Liver (tissue), 9 donors: ENCODE measurements around the gene SHISA4. TPM values are rescaled to one million over a fixed set of nuclear protein-coding genes. Genes with fewer than 3 reads are reported as not detected.

Source experiments
- DNase-seq: peaks from one replicate; pipeline ENCODE4 v3.0.0-alpha.2; 2017; ENCODE audit warnings: low spot score
- H3K27ac ChIP-seq, 2 donors: one replicate each; pipeline ENCODE4 v1.7.0; 2013; ENCODE audit warnings: inconsistent platforms in 2 of 2, low read length in 2 of 2, control low read depth in 1 of 2, low read depth in 1 of 2, mild to moderate bottlenecking in 1 of 2
- H3K27me3 ChIP-seq, 4 donors: one replicate each; pipeline versions ENCODE4 v1.6.1 to v1.7.0; 2013; ENCODE audit warnings: low read length in 3 of 4, inconsistent platforms in 1 of 4, mild to moderate bottlenecking in 1 of 4, moderate library complexity in 1 of 4; ENCODE audit not compliant: control insufficient read depth in 4 of 4, insufficient read depth in 4 of 4
- H3K36me3 ChIP-seq, 4 donors: one replicate each; pipeline versions ENCODE4 v1.6.1 to v1.7.0; 2013; ENCODE audit warnings: low read length in 3 of 4, mild to moderate bottlenecking in 3 of 4, low read depth in 1 of 4, moderate library complexity in 1 of 4; ENCODE audit not compliant: control insufficient read depth in 4 of 4, insufficient read depth in 3 of 4
- H3K4me1 ChIP-seq, 4 donors: one replicate each; pipeline versions ENCODE4 v1.6.1 to v1.7.0; 2013; ENCODE audit warnings: low read length in 3 of 4, mild to moderate bottlenecking in 3 of 4, moderate library complexity in 1 of 4; ENCODE audit not compliant: control insufficient read depth in 4 of 4, insufficient read depth in 4 of 4
- H3K4me3 ChIP-seq, 3 donors: one replicate each; pipeline versions ENCODE4 v1.6.1 to v1.7.0; 2013; ENCODE audit warnings: low read length in 3 of 3, control low read depth in 1 of 3, low read depth in 1 of 3, mild to moderate bottlenecking in 1 of 3
- H3K9ac ChIP-seq, 2 donors: one replicate each; pipeline ENCODE4 v1.7.0; 2013; ENCODE audit warnings: low read length in 2 of 2, mild to moderate bottlenecking in 2 of 2, moderate library complexity in 2 of 2, control low read depth in 1 of 2, low read depth in 1 of 2
- H3K9me3 ChIP-seq, 4 donors: one replicate each; pipeline versions ENCODE4 v1.6.1 to v1.7.0; 2013; ENCODE audit warnings: low read length in 3 of 4; ENCODE audit not compliant: control insufficient read depth in 4 of 4
- EGR1 ChIP-seq, 2 donors: IDR thresholded peaks; 2 replicates each; pipeline ENCODE4 v1.6.1; 2016 to 2018; ENCODE audit warnings: antibody characterized with exemption in 2 of 2, low read depth in 2 of 2
- FOXA1 ChIP-seq: IDR thresholded peaks from 2 replicates; pipeline ENCODE4 v1.6.1; 2016; ENCODE audit warnings: antibody characterized with exemption
- FOXA2 ChIP-seq: IDR thresholded peaks from 2 replicates; pipeline ENCODE4 v1.6.1; 2016; ENCODE audit warnings: antibody characterized with exemption
- GABPA ChIP-seq, 2 donors: IDR thresholded peaks in 1 of 2; conservative IDR thresholded peaks in 1 of 2; 2 replicates each; pipeline ENCODE4 v1.6.1; 2016; ENCODE audit warnings: antibody characterized with exemption in 2 of 2, mild to moderate bottlenecking in 1 of 2, moderate library complexity in 1 of 2
- HNF4A ChIP-seq, 2 donors: conservative IDR thresholded peaks; 2 replicates each; pipeline ENCODE4 v1.6.1; 2016; ENCODE audit warnings: antibody characterized with exemption in 2 of 2, mild to moderate bottlenecking in 2 of 2
- HNF4G ChIP-seq: IDR thresholded peaks from 2 replicates; pipeline ENCODE4 v1.6.1; 2016; ENCODE audit warnings: antibody characterized with exemption
- JUND ChIP-seq, 2 donors: IDR thresholded peaks; 2 replicates each; pipeline ENCODE4 v1.6.1; 2016; ENCODE audit warnings: antibody characterized with exemption in 2 of 2
- NR2F2 ChIP-seq: IDR thresholded peaks from 2 replicates; pipeline ENCODE4 v1.6.1; 2016; ENCODE audit warnings: antibody characterized with exemption
- RAD21 ChIP-seq, 2 donors: IDR thresholded peaks; 2 replicates each; pipeline ENCODE4 v1.6.1; 2016; ENCODE audit warnings: antibody characterized with exemption in 2 of 2, mild to moderate bottlenecking in 2 of 2
- RXRA ChIP-seq, 2 donors: IDR thresholded peaks; 2 replicates each; pipeline ENCODE4 v1.6.1; 2017 to 2018; ENCODE audit warnings: antibody characterized with exemption in 2 of 2, mild to moderate bottlenecking in 1 of 2
- SP1 ChIP-seq: IDR thresholded peaks from 2 replicates; pipeline ENCODE4 v1.6.1; 2018; ENCODE audit warnings: antibody characterized with exemption, mild to moderate bottlenecking
- TAF1 ChIP-seq: conservative IDR thresholded peaks from 2 replicates; pipeline ENCODE4 v1.6.1; 2016; ENCODE audit warnings: antibody characterized with exemption, mild to moderate bottlenecking
- YY1 ChIP-seq: IDR thresholded peaks from 2 replicates; pipeline ENCODE4 v1.6.1; 2016; ENCODE audit warnings: antibody characterized with exemption, mild to moderate bottlenecking
- WGBS: extraction: QIAGEN DNeasy Blood & Tissue Kit; methylation state at CpG from one replicate; pipeline ENCODE4 v1.1.7; 2013; 5-methylcytosine and 5-hydroxymethylcytosine counted together
- polyA plus RNA-seq, 2 donors: library from polyadenylated mRNA; stranded (reverse) in 1 of 2; unstranded in 1 of 2; fragments of 200-250 nt in 1 of 2; fragments of >200 nt in 1 of 2; fragmentation: Nextera tagmentation in 1 of 2; extraction: Ambion mirVana in 1 of 2; gene quantifications; one replicate each; pipeline versions ENCODE4 v1.2.1 to v1.2.3, GENCODE V29; 2013 to 2015
- total RNA-seq, 2 donors: library from RNA; depleted of rRNA; stranded (reverse); fragments of >200 nt; gene quantifications; one replicate each; pipeline ENCODE4 v1.2.3, GENCODE V29; 2014
- TF ChIP-seq, protein P1 (sequence below): IDR thresholded peaks from 2 replicates; pipeline ENCODE4 v1.6.1; 2016; ENCODE audit warnings: antibody characterized with exemption
- TF ChIP-seq, protein P2 (sequence below): fragments of 150-350 bp; IDR thresholded peaks from 2 replicates; pipeline ENCODE4 v1.5.1; 2017; ENCODE audit warnings: improper control_type of control experiment, low read depth, low read length; ENCODE audit not compliant: missing input control
- TF ChIP-seq, protein P3 (sequence below): IDR thresholded peaks from 2 replicates; pipeline ENCODE4 v1.6.1; 2016; ENCODE audit warnings: antibody characterized with exemption
- TF ChIP-seq, protein P4 (sequence below): IDR thresholded peaks from 2 replicates; pipeline ENCODE4 v1.6.1; 2016; ENCODE audit warnings: antibody characterized with exemption
- TF ChIP-seq, protein P5 (sequence below): IDR thresholded peaks from 2 replicates; pipeline ENCODE4 v1.6.1; 2016; ENCODE audit warnings: antibody characterized with exemption, mild to moderate bottlenecking
- donor health status: healthy.
- donor health status: healthy.
- donor health status: healthy.
- donor health status: healthy.
- donor health status: healthy.

Gene SHISA4
- total and polyA plus RNA-seq, 4 donors = 0.47 to 4.1 (median 2.1) TPM

DNA sequence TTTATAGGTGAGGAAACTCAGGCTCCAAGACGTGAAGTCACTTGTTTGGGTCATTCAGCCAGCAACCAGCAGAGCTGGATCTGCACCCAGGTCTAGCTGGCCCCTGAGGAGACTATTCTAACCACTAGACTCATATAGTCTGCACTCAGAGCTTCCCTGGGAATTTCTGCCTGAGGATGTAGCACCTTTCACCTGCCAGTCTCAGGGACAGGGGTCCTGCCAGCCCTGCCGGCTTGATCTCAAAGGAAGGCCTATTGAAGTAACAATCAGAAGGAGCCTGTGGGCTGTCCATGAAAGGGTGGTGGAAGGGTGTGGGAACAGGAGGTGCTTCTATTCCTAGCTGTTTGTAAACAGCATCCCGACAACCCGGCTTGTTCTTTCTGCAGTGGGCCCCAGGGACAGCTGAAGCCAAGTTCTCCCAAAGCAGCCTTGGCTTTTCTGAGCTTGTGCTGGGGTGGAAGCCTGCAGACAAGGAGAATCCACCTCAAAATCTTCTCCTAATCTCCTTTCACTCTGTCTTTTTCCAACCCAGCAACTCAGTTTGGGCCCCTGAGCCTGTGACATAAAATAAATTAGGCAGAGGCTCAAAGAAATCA, 49.8 kb downstream of the SHISA4 start:
- H3K27ac ChIP-seq = no peak overlapping the region
- H3K4me1 ChIP-seq = no peaks in the 10 kb centered on the region
- no peaks in the 10 kb centered on the region for H3K9me3 ChIP-seq
- H3K4me3 ChIP-seq = no peak overlapping the region
- no peak for DNase-seq
- H3K36me3 ChIP-seq = no peaks in the 10 kb centered on the region
- 72% methylated on average over 4 of the region's 4 CpGs for WGBS
- TF ChIP-seq, protein P1, sequence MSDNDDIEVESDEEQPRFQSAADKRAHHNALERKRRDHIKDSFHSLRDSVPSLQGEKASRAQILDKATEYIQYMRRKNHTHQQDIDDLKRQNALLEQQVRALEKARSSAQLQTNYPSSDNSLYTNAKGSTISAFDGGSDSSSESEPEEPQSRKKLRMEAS = no peak
- TF ChIP-seq EGR1 (IDR thresholded peaks at IDR 0.05; ENCODE audit: low read depth in 2 of 2) = no peak
- TF ChIP-seq GABPA (IDR thresholded peaks at IDR 0.05 in 1 of 2, conservative IDR thresholded peaks at IDR 0.05 in 1 of 2) = no peak
- no peak for TF ChIP-seq SP1
- no peak for TF ChIP-seq HNF4A (conservative IDR thresholded peaks at IDR 0.05)
- no peaks in the 10 kb centered on the region for H3K27me3 ChIP-seq
- H3K9ac ChIP-seq = no peak overlapping the region

DNA sequence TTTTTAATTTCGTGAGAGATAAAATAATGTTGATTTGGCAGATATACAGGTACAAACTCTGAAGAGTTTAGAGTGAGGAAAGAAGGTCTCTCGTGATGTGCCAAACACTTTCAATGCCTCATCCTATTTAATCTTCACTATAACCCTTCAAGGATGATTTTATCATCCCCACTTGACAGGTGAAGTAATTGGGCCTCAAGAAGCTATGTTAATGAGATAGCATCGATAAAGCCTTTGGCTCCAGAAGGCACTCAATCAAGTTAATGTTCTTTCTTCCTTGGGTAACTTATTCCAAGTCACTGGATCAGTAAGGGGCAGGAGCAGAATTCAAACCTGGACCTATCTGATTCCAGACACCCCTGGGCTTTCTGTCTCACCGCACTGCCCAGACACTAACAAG, 50.5 kb downstream of the SHISA4 start:
- Histone ChIP-seq H3K9me3 (no peaks in the 10 kb centered on the region), H3K4me1 (no peaks in the 10 kb centered on the region), H3K36me3 (no peaks in the 10 kb centered on the region), H3K9ac (no peak overlapping the region), H3K27ac (no peak overlapping the region), H3K27me3 (peaks cover 0 to 3% (median 0%) of the 10 kb centered on the region in 4 donors), H3K4me3 (no peak overlapping the region)
- DNase-seq = no peak
- TF ChIP-seq FOXA1 (no peak), EGR1 (IDR thresholded peaks at IDR 0.05; ENCODE audit: low read depth in 2 of 2) (no peak), YY1 (no peak), HNF4G (no peak), TAF1 (no peak), GABPA (IDR thresholded peaks at IDR 0.05 in 1 of 2, conservative IDR thresholded peaks at IDR 0.05 in 1 of 2) (no peak), FOXA2 (no peak), RXRA (IDR thresholded peaks at IDR 0.05) (no peak), SP1 (no peak), JUND (IDR thresholded peaks at IDR 0.05) (no peak), NR2F2 (no peak), HNF4A (conservative IDR thresholded peaks at IDR 0.05) (no peak), RAD21 (IDR thresholded peaks at IDR 0.05) (no peak)
- TF ChIP-seq, protein P2, sequence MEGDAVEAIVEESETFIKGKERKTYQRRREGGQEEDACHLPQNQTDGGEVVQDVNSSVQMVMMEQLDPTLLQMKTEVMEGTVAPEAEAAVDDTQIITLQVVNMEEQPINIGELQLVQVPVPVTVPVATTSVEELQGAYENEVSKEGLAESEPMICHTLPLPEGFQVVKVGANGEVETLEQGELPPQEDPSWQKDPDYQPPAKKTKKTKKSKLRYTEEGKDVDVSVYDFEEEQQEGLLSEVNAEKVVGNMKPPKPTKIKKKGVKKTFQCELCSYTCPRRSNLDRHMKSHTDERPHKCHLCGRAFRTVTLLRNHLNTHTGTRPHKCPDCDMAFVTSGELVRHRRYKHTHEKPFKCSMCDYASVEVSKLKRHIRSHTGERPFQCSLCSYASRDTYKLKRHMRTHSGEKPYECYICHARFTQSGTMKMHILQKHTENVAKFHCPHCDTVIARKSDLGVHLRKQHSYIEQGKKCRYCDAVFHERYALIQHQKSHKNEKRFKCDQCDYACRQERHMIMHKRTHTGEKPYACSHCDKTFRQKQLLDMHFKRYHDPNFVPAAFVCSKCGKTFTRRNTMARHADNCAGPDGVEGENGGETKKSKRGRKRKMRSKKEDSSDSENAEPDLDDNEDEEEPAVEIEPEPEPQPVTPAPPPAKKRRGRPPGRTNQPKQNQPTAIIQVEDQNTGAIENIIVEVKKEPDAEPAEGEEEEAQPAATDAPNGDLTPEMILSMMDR = no peak
- TF ChIP-seq, protein P1 = no peak
- TF ChIP-seq, protein P3, sequence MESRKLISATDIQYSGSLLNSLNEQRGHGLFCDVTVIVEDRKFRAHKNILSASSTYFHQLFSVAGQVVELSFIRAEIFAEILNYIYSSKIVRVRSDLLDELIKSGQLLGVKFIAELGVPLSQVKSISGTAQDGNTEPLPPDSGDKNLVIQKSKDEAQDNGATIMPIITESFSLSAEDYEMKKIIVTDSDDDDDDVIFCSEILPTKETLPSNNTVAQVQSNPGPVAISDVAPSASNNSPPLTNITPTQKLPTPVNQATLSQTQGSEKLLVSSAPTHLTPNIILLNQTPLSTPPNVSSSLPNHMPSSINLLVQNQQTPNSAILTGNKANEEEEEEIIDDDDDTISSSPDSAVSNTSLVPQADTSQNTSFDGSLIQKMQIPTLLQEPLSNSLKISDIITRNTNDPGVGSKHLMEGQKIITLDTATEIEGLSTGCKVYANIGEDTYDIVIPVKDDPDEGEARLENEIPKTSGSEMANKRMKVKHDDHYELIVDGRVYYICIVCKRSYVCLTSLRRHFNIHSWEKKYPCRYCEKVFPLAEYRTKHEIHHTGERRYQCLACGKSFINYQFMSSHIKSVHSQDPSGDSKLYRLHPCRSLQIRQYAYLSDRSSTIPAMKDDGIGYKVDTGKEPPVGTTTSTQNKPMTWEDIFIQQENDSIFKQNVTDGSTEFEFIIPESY = no peak
- TF ChIP-seq, protein P4, sequence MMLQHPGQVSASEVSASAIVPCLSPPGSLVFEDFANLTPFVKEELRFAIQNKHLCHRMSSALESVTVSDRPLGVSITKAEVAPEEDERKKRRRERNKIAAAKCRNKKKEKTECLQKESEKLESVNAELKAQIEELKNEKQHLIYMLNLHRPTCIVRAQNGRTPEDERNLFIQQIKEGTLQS = no peak
- TF ChIP-seq, protein P5, sequence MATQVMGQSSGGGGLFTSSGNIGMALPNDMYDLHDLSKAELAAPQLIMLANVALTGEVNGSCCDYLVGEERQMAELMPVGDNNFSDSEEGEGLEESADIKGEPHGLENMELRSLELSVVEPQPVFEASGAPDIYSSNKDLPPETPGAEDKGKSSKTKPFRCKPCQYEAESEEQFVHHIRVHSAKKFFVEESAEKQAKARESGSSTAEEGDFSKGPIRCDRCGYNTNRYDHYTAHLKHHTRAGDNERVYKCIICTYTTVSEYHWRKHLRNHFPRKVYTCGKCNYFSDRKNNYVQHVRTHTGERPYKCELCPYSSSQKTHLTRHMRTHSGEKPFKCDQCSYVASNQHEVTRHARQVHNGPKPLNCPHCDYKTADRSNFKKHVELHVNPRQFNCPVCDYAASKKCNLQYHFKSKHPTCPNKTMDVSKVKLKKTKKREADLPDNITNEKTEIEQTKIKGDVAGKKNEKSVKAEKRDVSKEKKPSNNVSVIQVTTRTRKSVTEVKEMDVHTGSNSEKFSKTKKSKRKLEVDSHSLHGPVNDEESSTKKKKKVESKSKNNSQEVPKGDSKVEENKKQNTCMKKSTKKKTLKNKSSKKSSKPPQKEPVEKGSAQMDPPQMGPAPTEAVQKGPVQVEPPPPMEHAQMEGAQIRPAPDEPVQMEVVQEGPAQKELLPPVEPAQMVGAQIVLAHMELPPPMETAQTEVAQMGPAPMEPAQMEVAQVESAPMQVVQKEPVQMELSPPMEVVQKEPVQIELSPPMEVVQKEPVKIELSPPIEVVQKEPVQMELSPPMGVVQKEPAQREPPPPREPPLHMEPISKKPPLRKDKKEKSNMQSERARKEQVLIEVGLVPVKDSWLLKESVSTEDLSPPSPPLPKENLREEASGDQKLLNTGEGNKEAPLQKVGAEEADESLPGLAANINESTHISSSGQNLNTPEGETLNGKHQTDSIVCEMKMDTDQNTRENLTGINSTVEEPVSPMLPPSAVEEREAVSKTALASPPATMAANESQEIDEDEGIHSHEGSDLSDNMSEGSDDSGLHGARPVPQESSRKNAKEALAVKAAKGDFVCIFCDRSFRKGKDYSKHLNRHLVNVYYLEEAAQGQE = no peak
- WGBS = 72% methylated on average over 4 of the region's 4 CpGs
